ENCODE data around the gene MAP3K1.

- TF ChIP-seq POLR2A (IDR thresholded peaks at IDR 0.05), result no peak
- no peak for TF ChIP-seq CTCF (IDR thresholded peaks at IDR 0.05)
These were observed 34.3 kb downstream of the MAP3K1 start for GRCh38 chr5:56849671-56850070.

Measured in upper lobe of left lung (tissue), 4 donors.